ENCODE data around the gene SLC2A4RG. TPM values are rescaled to one million over a fixed set of nuclear protein-coding genes. Genes with fewer than 3 reads are reported as not detected.
A peak's percentile ranks its signal among the peaks of the same experiment; 100 is the strongest.

Gene SLC2A4RG
- total RNA-seq, 1 donor from 2014 or later = 73.0 TPM

- intact Hi-C loops (cut with DNase I) = no loop called here
- ATAC-seq (peak; percentile 42), DNase-seq (ENCODE audit: low spot score) (no peak)
These were observed 46.1 kb downstream of the SLC2A4RG start for GRCh38 chr20:63785691-63786131.

DNA sequence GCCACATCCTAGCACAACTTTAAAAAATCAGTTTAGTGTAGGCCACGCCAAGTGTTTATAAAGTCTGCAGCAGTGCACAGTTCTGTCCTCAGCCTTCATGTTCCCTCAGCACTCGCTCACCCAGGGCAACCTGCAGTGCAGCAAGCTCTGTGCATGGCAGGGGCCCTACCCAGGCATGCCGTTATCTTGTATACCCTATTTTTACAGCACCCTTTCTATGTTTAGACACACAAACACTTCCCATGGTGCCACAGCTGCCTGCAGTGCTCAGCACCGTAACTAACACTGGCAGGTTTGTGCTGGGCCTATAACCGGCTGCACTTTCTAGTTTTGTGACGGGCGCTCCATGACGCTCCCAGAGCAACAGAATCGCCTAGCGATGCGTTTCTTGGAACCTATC, 47.7 kb downstream of the SLC2A4RG start:
- no peak for ATAC-seq
- DNase-seq (ENCODE audit: low spot score) = no peak
- intact Hi-C loops (cut with DNase I) = no loop called here

DNA sequence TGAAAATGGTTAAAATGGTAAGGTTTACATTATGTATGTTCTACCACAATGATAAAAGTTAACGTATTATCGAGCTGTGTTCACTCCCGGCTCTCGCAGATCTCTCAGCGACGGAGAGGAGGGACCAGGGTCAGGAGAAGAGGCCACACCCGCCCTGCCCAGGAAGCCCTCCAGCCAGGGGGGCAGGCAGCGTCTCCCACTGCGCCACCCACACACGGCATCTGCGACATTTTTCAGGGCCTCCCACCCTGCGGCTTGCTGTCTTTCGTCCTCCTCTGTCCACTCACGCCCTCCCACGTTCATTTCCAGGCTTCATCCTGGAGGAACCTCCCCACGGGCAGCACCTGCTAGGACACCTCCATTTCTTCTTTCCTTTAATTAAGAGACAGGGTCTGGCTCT, 48.2 kb downstream of the SLC2A4RG start:
- no peak for DNase-seq (ENCODE audit: low spot score)
- no peak for ATAC-seq
- intact Hi-C loops (cut with DNase I) = no loop called here

GRCh38 chr20:63789836-63790571, 50.4 kb downstream of the SLC2A4RG start:
- ATAC-seq = no peak
- no peak for DNase-seq (ENCODE audit: low spot score)
- intact Hi-C loops (cut with DNase I) = no loop called here

- ATAC-seq (no peak), DNase-seq (ENCODE audit: low spot score) (no peak)
- intact Hi-C loops (cut with DNase I) = no loop called here
These were observed 51.1 kb downstream of the SLC2A4RG start for GRCh38 chr20:63790572-63791168.

GRCh38 chr20:63791497-63792156, 52.1 kb downstream of the SLC2A4RG start:
- ATAC-seq (peak; percentile 28), DNase-seq (ENCODE audit: low spot score) (no peak)
- intact Hi-C loops (cut with DNase I) = no loop called here

GRCh38 chr20:63792866-63793265, 53.3 kb downstream of the SLC2A4RG start:
- no peak for ATAC-seq
- intact Hi-C loops (cut with DNase I) = no loop called here
- DNase-seq (ENCODE audit: low spot score) = no peak

Other genes starting within 250 kb of the SLC2A4RG start
- 0.45 TPM for gene EEF1A2, start 240.7 kb upstream of the SLC2A4RG start, total RNA-seq
- 257 TPM for gene PPDPF, start 219.0 kb upstream of the SLC2A4RG start, total RNA-seq
- gene PTK6, start 202.4 kb upstream of the SLC2A4RG start, total RNA-seq = 0.13 TPM
- gene SRMS, start 192.0 kb upstream of the SLC2A4RG start, total RNA-seq = not detected
- gene FNDC11, start 185.6 kb upstream of the SLC2A4RG start, total RNA-seq = 0.94 TPM
- gene HELZ2, start 165.5 kb upstream of the SLC2A4RG start, total RNA-seq = 21.4 TPM
- gene GMEB2, start 112.7 kb upstream of the SLC2A4RG start, total RNA-seq = 11.1 TPM
- gene STMN3, start 86.4 kb upstream of the SLC2A4RG start, total RNA-seq = 19.7 TPM
- gene RTEL1, start 81.5 kb upstream of the SLC2A4RG start, total RNA-seq = 34.1 TPM
- 6.1 TPM for gene TNFRSF6B, start 43.1 kb upstream of the SLC2A4RG start, total RNA-seq
- 49.1 TPM for gene ARFRP1, start 31.8 kb upstream of the SLC2A4RG start, total RNA-seq
- gene ZGPAT, start 31.7 kb upstream of the SLC2A4RG start, total RNA-seq = 23.8 TPM
- gene LIME1, start 3.1 kb upstream of the SLC2A4RG start, total RNA-seq = 8.1 TPM
- gene ZBTB46, start 91.5 kb downstream of the SLC2A4RG start, total RNA-seq = 30.2 TPM
- not detected for gene ABHD16B, start 121.7 kb downstream of the SLC2A4RG start, total RNA-seq
- 69.1 TPM for gene TPD52L2, start 125.5 kb downstream of the SLC2A4RG start, total RNA-seq
- 30.1 TPM for gene DNAJC5, start 155.3 kb downstream of the SLC2A4RG start, total RNA-seq
- 50.8 TPM for gene UCKL1, start 216.6 kb downstream of the SLC2A4RG start, total RNA-seq
- gene ZNF512B, start 230.2 kb downstream of the SLC2A4RG start, total RNA-seq = 13.6 TPM
- gene SAMD10, start 239.9 kb downstream of the SLC2A4RG start, total RNA-seq = 2.9 TPM
- gene PRPF6, start 241.4 kb downstream of the SLC2A4RG start, total RNA-seq = 60.4 TPM

Data from sciatic nerve (tissue), 2 donors.